ENCODE results near the gene ARL6IP5. TPM values are rescaled to one million over a fixed set of nuclear protein-coding genes. Genes with fewer than 3 reads are reported as not detected.
A peak's percentile ranks its signal among the peaks of the same experiment; 100 is the strongest.

The ARL6IP5 gene
- total and polyA plus RNA-seq, 9 of the 15 experiments (the other 6 are each of a cell fraction or from before 2014, with no cell fraction given) = 10.3 to 54.0 (median 12.7) TPM

DNA sequence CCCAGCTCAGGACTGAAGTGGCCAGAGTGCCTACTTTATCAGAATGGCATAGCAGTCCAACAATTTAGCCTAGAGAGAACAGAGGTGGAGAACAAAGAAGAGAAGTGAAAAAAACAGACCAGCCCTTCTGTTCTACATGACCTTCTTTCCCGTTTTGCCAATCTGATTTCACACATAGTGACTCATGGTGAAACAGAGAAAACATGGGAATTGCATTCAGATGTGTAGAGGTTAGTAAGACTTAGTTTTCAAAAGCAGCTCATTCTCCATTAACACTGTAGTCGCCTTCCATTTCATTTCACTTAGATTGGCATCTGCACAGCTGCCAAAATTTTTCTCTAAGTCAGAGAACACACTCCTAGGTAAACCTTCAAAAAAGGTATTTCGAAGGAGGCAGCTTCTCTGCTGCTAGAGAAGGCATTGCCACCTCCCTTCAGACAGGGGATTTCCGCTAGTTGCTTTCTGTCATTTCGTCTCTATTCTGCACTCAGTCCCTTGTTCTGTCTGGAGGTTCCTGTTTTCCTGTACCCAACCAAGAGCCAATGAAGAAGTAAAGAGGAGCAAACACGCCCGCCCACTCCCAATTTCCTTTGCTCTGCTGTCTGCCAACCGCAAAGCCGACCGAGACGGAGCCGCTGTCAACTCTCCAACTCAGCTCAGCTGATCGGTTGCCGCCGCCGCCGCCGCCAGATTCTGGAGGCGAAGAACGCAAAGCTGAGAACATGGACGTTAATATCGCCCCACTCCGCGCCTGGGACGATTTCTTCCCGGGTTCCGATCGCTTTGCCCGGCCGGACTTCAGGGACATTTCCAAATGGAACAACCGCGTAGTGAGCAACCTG is at the start of gene ARL6IP5 (continued):
- TF ChIP-seq PURB (CRISPR knock-in tag; IDR thresholded peaks at IDR 0.05; ENCODE audit: low read depth) = no peak
- TF ChIP-seq ZNF384 (IDR thresholded peaks at IDR 0.05; ENCODE audit: low read depth, low read length) = 0 out of 2 replicates have a peak, but pooled peaks have one; percentile 21
- TF ChIP-seq, protein P1, sequence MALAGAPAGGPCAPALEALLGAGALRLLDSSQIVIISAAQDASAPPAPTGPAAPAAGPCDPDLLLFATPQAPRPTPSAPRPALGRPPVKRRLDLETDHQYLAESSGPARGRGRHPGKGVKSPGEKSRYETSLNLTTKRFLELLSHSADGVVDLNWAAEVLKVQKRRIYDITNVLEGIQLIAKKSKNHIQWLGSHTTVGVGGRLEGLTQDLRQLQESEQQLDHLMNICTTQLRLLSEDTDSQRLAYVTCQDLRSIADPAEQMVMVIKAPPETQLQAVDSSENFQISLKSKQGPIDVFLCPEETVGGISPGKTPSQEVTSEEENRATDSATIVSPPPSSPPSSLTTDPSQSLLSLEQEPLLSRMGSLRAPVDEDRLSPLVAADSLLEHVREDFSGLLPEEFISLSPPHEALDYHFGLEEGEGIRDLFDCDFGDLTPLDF (CRISPR knock-in tag; IDR thresholded peaks at IDR 0.05) = no peak
- TF ChIP-seq, protein P2, sequence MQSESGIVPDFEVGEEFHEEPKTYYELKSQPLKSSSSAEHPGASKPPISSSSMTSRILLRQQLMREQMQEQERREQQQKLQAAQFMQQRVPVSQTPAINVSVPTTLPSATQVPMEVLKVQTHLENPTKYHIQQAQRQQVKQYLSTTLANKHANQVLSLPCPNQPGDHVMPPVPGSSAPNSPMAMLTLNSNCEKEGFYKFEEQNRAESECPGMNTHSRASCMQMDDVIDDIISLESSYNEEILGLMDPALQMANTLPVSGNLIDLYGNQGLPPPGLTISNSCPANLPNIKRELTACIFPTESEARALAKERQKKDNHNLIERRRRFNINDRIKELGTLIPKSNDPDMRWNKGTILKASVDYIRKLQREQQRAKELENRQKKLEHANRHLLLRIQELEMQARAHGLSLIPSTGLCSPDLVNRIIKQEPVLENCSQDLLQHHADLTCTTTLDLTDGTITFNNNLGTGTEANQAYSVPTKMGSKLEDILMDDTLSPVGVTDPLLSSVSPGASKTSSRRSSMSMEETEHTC (IDR thresholded peaks at IDR 0.05) = no peak
- TF ChIP-seq ETV1 (tag; conservative IDR thresholded peaks at IDR 0.05; ENCODE audit: low read depth) = no peak
- no peak for TF ChIP-seq STAT5A (IDR thresholded peaks at IDR 0.05; ENCODE audit: borderline replicate concordance, low read length)
- no peak for TF ChIP-seq ZNF311 (CRISPR knock-in tag; IDR thresholded peaks at IDR 0.05)
- TF ChIP-seq ZZZ3 (IDR thresholded peaks at IDR 0.05) = no peak
- TF ChIP-seq, protein P3, sequence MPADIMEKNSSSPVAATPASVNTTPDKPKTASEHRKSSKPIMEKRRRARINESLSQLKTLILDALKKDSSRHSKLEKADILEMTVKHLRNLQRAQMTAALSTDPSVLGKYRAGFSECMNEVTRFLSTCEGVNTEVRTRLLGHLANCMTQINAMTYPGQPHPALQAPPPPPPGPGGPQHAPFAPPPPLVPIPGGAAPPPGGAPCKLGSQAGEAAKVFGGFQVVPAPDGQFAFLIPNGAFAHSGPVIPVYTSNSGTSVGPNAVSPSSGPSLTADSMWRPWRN (IDR thresholded peaks at IDR 0.05; ENCODE audit: low read depth) = no peak
- TF ChIP-seq ZBED1 (IDR thresholded peaks at IDR 0.05) = no peak
- TF ChIP-seq, protein P4, sequence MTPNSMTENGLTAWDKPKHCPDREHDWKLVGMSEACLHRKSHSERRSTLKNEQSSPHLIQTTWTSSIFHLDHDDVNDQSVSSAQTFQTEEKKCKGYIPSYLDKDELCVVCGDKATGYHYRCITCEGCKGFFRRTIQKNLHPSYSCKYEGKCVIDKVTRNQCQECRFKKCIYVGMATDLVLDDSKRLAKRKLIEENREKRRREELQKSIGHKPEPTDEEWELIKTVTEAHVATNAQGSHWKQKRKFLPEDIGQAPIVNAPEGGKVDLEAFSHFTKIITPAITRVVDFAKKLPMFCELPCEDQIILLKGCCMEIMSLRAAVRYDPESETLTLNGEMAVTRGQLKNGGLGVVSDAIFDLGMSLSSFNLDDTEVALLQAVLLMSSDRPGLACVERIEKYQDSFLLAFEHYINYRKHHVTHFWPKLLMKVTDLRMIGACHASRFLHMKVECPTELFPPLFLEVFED (CRISPR knock-in tag; conservative IDR thresholded peaks at IDR 0.05) = no peak
- no peak for TF ChIP-seq DMBX1 (CRISPR knock-in tag; IDR thresholded peaks at IDR 0.05; ENCODE audit: borderline replicate concordance)
- no peak for TF ChIP-seq ZNF75A (CRISPR knock-in tag; IDR thresholded peaks at IDR 0.05)
- TF ChIP-seq EWSR1 (IDR thresholded peaks at IDR 0.05; ENCODE audit: borderline replicate concordance, low read depth, partially characterized antibody) = no peak
- TF ChIP-seq ZNF717 (CRISPR knock-in tag; IDR thresholded peaks at IDR 0.05) = no peak
- TF ChIP-seq ESRRB (CRISPR knock-in tag; IDR thresholded peaks at IDR 0.05; ENCODE audit: borderline replicate concordance) = no peak
- TF ChIP-seq KLF1 (tag; IDR thresholded peaks at IDR 0.05) = no peak
- TF ChIP-seq ZBTB8A (IDR thresholded peaks at IDR 0.05; ENCODE audit: partially characterized antibody) = no peak
- TF ChIP-seq, protein P5, sequence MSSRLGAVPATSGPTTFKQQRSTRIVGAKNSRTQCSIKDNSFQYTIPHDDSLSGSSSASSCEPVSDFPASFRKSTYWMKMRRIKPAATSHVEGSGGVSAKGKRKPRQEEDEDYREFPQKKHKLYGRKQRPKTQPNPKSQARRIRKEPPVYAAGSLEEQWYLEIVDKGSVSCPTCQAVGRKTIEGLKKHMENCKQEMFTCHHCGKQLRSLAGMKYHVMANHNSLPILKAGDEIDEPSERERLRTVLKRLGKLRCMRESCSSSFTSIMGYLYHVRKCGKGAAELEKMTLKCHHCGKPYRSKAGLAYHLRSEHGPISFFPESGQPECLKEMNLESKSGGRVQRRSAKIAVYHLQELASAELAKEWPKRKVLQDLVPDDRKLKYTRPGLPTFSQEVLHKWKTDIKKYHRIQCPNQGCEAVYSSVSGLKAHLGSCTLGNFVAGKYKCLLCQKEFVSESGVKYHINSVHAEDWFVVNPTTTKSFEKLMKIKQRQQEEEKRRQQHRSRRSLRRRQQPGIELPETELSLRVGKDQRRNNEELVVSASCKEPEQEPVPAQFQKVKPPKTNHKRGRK (tag; IDR thresholded peaks at IDR 0.05) = no peak
- TF ChIP-seq KLF13 (tag; IDR thresholded peaks at IDR 0.05; ENCODE audit: borderline replicate concordance, low read depth) = no peak

Data from K562 (cell line).